HepG2 (cell line): ENCODE measurements around the gene PRKCE. TPM values are rescaled to one million over a fixed set of nuclear protein-coding genes. Genes with fewer than 3 reads are reported as not detected.

Experiments
- ATAC-seq: fragments of 200-7000 bp; cut with Tn5 transposase; 3 replicates; pipeline ENCODE4 v1.9.1; 2020; ENCODE audit warnings: mild to moderate bottlenecking, moderate library complexity
- BruUV-seq: library from RNA; stranded (reverse); fragments of 400-500 nt; replicated peaks from 2 replicates; lab custom pipeline; 2021; lab: Mats Ljungman, UMichigan
- CTCF ChIA-PET: fragments of 300-600 bp; formaldehyde crosslinking; extraction: SDS; loops from one replicate; lab custom pipeline; 2021; ENCODE audit warnings: low total read pairs, inconsistent platforms, low intra/inter-chr PET ratio; lab: Yijun Ruan, JAX
- POLR2A ChIA-PET: fragments of 350-600 bp; sonication (Branson Sonifier 250); formaldehyde crosslinking; loops from one replicate; lab custom pipeline; 2020; ENCODE audit warnings: antibody characterized with exemption, inconsistent platforms; lab: Yijun Ruan, JAX
- DNase-seq: peaks from one replicate; pipeline ENCODE4 v3.0.0-alpha.2; 2015; ENCODE audit warnings: low spot score
- FAIRE-seq: peaks from 3 replicates; lab custom pipeline; 2011; peaks lifted over from hg19 to GRCh38; lab: Jason Lieb, UNC
- H2AFZ ChIP-seq: one replicate; pipeline ENCODE4 v1.6.1; 2011; ENCODE audit warnings: low read length, inconsistent platforms
- H3K27ac ChIP-seq: fragments of 300-600 bp; 3 replicates; pipeline ENCODE4 v1.8.0; 2011; ENCODE audit warnings: mixed run types, mild to moderate bottlenecking, mixed read lengths, low read length, inconsistent platforms; ENCODE audit not compliant: insufficient read depth; ENCODE audit errors: extremely low read length
- H3K27me3 ChIP-seq, 2 experiments: fragments of 200-600 bp in 1 of 2; 2 replicates in 1 of 2; 3 replicates in 1 of 2; pipeline versions ENCODE4 v1.6.0 to v1.8.0; 2011; ENCODE audit warnings: low read length in 2 of 2, mild to moderate bottlenecking in 2 of 2, moderate library complexity in 2 of 2, inconsistent platforms in 1 of 2; ENCODE audit not compliant: insufficient read depth in 2 of 2, control insufficient read depth in 1 of 2
- H3K36me3 ChIP-seq, 2 experiments: fragments of 200-600 bp in 1 of 2; replicated peaks in 1 of 2; 2 replicates in 1 of 2; 3 replicates in 1 of 2; pipeline versions ENCODE4 v1.5.1 to v1.8.0; 2011; ENCODE audit warnings: low read length in 2 of 2, inconsistent platforms in 1 of 2; ENCODE audit not compliant: insufficient read depth in 2 of 2, control insufficient read depth in 1 of 2
- H3K4me1 ChIP-seq: 2 replicates; pipeline ENCODE4 v1.5.1; 2012; ENCODE audit warnings: low read length, inconsistent platforms; ENCODE audit not compliant: insufficient read depth
- H3K4me2 ChIP-seq: 2 replicates; pipeline ENCODE4 v1.6.0; 2011; ENCODE audit warnings: low read depth, low read length, inconsistent platforms
- H3K4me3 ChIP-seq, 3 experiments: fragments of 200-600 bp in 1 of 3; sonication (generic), shearing (Covaris generic) in 1 of 3; replicated peaks in 1 of 3; 2 replicates each; pipeline ENCODE4 v1.5.1; 2011 to 2016; ENCODE audit warnings: low read length in 3 of 3, inconsistent platforms in 2 of 3, low read depth in 2 of 3, mild to moderate bottlenecking in 2 of 3, control low read depth in 1 of 3, mixed read lengths in 1 of 3; ENCODE audit not compliant: insufficient read depth in 1 of 3
- H3K79me2 ChIP-seq: one replicate; pipeline ENCODE4 v1.6.1; 2011; ENCODE audit warnings: low read length, inconsistent platforms; ENCODE audit not compliant: insufficient read depth
- H3K9ac ChIP-seq: 2 replicates; pipeline ENCODE4 v1.6.0; 2011; ENCODE audit warnings: mild to moderate bottlenecking, low read depth, low read length, inconsistent platforms; ENCODE audit not compliant: insufficient read depth
- H3K9me3 ChIP-seq: 2 replicates; pipeline ENCODE4 v1.5.1; 2012; ENCODE audit warnings: mild to moderate bottlenecking, low read length
- H4K20me1 ChIP-seq: 2 replicates; pipeline ENCODE4 v1.6.0; 2011; ENCODE audit warnings: inconsistent platforms, mild to moderate bottlenecking, low read length, moderate library complexity; ENCODE audit not compliant: insufficient read depth
- CCAR2 ChIP-seq: fragments of 200-400 bp; formaldehyde crosslinking; optimal IDR thresholded peaks from 2 replicates; pipeline ENCODE3; 2018; ENCODE audit warnings: low read depth, mild to moderate bottlenecking, low read length, moderate library complexity
- FOXK1 ChIP-seq: sonication (generic); formaldehyde crosslinking; IDR thresholded peaks from 2 replicates; pipeline ENCODE4 v1.4.0; 2020; ENCODE audit warnings: low read depth, missing genetic modification reagents, borderline replicate concordance
- SMAD1 ChIP-seq: sonication (generic); formaldehyde crosslinking; IDR thresholded peaks from 2 replicates; pipeline ENCODE4 v1.4.0; 2020; ENCODE audit warnings: missing genetic modification reagents, low read depth, mild to moderate bottlenecking, borderline replicate concordance
- SP140L ChIP-seq: sonication (generic); formaldehyde crosslinking; IDR thresholded peaks from 2 replicates; pipeline ENCODE4 v1.4.0; 2020; ENCODE audit warnings: missing genetic modification reagents, borderline replicate concordance
- ZNF337 ChIP-seq: sonication (generic); formaldehyde crosslinking; IDR thresholded peaks from 2 replicates; pipeline ENCODE4 v1.5.1; 2020; ENCODE audit warnings: missing genetic modification reagents, low read depth, mild to moderate bottlenecking, borderline replicate concordance
- ZNF543 ChIP-seq: sonication (generic); formaldehyde crosslinking; IDR thresholded peaks from 2 replicates; pipeline ENCODE4 v1.4.0; 2020; ENCODE audit warnings: mild to moderate bottlenecking, missing genetic modification reagents
- ZNF569 ChIP-seq: sonication (generic); formaldehyde crosslinking; IDR thresholded peaks from 2 replicates; pipeline ENCODE4 v1.5.0; 2020; ENCODE audit warnings: mild to moderate bottlenecking, missing genetic modification reagents, moderate library complexity, borderline replicate concordance
- ZNF737 ChIP-seq: sonication (generic); formaldehyde crosslinking; IDR thresholded peaks from 2 replicates; pipeline ENCODE4 v1.5.0; 2020; ENCODE audit warnings: missing genetic modification reagents, mild to moderate bottlenecking, borderline replicate concordance
- ZNF883 ChIP-seq: sonication (generic); formaldehyde crosslinking; IDR thresholded peaks from 2 replicates; pipeline ENCODE4 v1.5.1; 2020; ENCODE audit warnings: mild to moderate bottlenecking, missing genetic modification reagents; ENCODE audit errors: not compliant biosample characterization
- WGBS: methylation state at CpG from one replicate; pipeline ENCODE4 v1.1.6; 2017; ENCODE audit warnings: low lambda C conversion rate; 5-methylcytosine and 5-hydroxymethylcytosine counted together
- in situ Hi-C: cut with HindIII; loops from 2 replicates; pipeline ENCODE4 v1.10.0; 2017; ENCODE audit warnings: low pct_unique_long_range_greater_than_20kb; ENCODE audit not compliant: extremely low pct_ligation_motif_present
- intact Hi-C: fragments of 100-400 bp; cut with micrococcal nuclease; formaldehyde crosslinking; loops from one replicate; pipeline ENCODE4 v1.10.0; 2022; ENCODE audit not compliant: unreplicated experiment
- polyA plus RNA-seq, 8 experiments: library from polyadenylated mRNA; depleted of rRNA in 3 of 8; stranded (reverse) in 7 of 8; unstranded in 1 of 8; fragments of >200 nt; fragmentation: Illumina TruSeq in 4 of 8; extraction: Trizol in 4 of 8; gene quantifications; 2 replicates each; pipeline versions ENCODE4 v1.2.1 to v1.2.3, GENCODE V29; 2011 to 2016; ENCODE audit warnings: low read depth in 4 of 8, missing spikeins in 1 of 8, mixed read lengths in 1 of 8; ENCODE audit not compliant: insufficient read depth in 1 of 8
- total RNA-seq, 5 experiments: library from RNA; depleted of rRNA; stranded (reverse); fragments of >200 nt; fragmentation: Illumina TruSeq; extraction: Trizol; gene quantifications; 2 replicates each; pipeline ENCODE4 v1.2.3, GENCODE V29; 2016; ENCODE audit warnings: low read depth in 1 of 5
- TF ChIP-seq, protein P1 (sequence below): IDR thresholded peaks from 2 replicates; pipeline ENCODE4 v1.6.1; 2016
- TF ChIP-seq, protein P2 (sequence below): sonication (generic); formaldehyde crosslinking; IDR thresholded peaks from 2 replicates; pipeline ENCODE4 v1.4.0; 2020; ENCODE audit warnings: missing genetic modification reagents, borderline replicate concordance
- TF ChIP-seq, protein P3 (sequence below): sonication (generic); formaldehyde crosslinking; IDR thresholded peaks from 2 replicates; pipeline ENCODE4 v1.4.0; 2020; ENCODE audit warnings: missing genetic modification reagents
- TF ChIP-seq, protein P4 (sequence below): sonication (generic); formaldehyde crosslinking; IDR thresholded peaks from 2 replicates; pipeline ENCODE4 v1.4.0; 2020; ENCODE audit warnings: missing genetic modification reagents

The PRKCE gene
- total and polyA plus RNA-seq, 2 of the 13 experiments (the other 11 are each of a cell fraction or from before 2014, with no cell fraction given), result 1.0 to 3.9 TPM

DNA sequence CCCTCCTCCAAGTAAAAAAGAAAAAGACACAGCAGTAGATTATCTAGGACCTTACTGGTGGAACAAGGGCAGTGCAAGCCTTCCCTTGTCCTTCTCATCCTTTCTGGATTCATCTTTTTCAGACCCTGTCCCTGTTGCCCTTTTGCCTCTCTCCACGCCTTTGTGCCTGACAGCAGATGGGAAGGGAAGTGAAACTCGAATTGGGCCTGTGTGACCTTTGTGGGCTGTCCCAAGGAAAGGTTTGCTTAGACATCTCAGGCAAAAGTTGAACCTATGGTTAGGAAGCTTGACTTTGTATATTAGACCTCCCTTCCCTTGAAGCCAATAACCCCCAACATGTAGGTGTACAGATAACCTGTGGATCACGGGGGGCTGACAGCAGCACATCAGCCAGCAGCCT lies 185.3 kb downstream of the PRKCE start (continued):
- TF ChIP-seq, protein P1, sequence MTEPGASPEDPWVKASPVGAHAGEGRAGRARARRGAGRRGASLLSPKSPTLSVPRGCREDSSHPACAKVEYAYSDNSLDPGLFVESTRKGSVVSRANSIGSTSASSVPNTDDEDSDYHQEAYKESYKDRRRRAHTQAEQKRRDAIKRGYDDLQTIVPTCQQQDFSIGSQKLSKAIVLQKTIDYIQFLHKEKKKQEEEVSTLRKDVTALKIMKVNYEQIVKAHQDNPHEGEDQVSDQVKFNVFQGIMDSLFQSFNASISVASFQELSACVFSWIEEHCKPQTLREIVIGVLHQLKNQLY (CRISPR knock-in tag), result no peak
- no peak for TF ChIP-seq ZNF569 (CRISPR knock-in tag)
- TF ChIP-seq ZNF883 (CRISPR knock-in tag), result no peak

DNA sequence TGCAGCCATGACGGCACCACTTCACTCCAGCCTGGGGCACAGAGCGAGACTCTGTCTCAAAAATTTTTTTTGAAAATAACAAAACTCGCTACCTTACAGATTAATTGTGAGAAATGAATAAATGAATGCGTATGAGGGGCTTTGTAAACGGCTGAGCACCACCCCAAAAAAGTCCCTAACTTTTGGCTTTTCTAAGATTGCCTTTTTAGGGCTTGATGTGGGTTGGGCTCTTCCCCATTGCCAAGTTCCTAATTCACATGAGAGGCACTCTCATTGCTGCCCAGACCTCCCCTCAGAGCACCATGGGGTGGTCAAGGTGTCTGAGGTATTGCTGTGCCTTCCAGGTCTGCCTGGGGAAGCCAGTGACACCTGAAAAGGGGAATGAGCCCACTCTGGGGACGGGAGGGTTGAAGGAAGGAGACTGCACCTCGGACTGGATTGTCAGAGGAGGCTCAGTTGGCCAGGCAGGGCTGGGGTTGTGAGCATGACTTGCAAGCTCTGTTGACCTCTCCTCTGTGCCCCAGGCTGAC lies 186.4 kb downstream of the PRKCE start:
- intact Hi-C loops, result no loop called here
- Histone ChIP-seq H3K27me3 (no peaks in the 10 kb centered on the region; a peak in 2 of 5 replicates), H3K36me3 (no peaks in the 10 kb centered on the region), H4K20me1 (no peaks in the 10 kb centered on the region), H3K9me3 (no peaks in the 10 kb centered on the region), H3K4me1 (no peaks in the 10 kb centered on the region), H3K27ac (no peak overlapping the region), H3K4me2 (no peak overlapping the region), H3K4me3 (no peak overlapping the region), H3K79me2 (no peaks in the 10 kb centered on the region), H2AFZ (no peak overlapping the region), H3K9ac (no peak overlapping the region)
- 36% methylated on average over 7 of the region's 7 CpGs for WGBS
- CTCF ChIA-PET, result no interaction called here
- TF ChIP-seq FOXK1 (no peak), SMAD1 (CRISPR knock-in tag) (no peak), ZNF337 (CRISPR knock-in tag) (no peak), ZNF737 (no peak), ZNF543 (CRISPR knock-in tag) (no peak), CCAR2 (no peak), SP140L (CRISPR knock-in tag) (no peak)
- TF ChIP-seq, protein P2, sequence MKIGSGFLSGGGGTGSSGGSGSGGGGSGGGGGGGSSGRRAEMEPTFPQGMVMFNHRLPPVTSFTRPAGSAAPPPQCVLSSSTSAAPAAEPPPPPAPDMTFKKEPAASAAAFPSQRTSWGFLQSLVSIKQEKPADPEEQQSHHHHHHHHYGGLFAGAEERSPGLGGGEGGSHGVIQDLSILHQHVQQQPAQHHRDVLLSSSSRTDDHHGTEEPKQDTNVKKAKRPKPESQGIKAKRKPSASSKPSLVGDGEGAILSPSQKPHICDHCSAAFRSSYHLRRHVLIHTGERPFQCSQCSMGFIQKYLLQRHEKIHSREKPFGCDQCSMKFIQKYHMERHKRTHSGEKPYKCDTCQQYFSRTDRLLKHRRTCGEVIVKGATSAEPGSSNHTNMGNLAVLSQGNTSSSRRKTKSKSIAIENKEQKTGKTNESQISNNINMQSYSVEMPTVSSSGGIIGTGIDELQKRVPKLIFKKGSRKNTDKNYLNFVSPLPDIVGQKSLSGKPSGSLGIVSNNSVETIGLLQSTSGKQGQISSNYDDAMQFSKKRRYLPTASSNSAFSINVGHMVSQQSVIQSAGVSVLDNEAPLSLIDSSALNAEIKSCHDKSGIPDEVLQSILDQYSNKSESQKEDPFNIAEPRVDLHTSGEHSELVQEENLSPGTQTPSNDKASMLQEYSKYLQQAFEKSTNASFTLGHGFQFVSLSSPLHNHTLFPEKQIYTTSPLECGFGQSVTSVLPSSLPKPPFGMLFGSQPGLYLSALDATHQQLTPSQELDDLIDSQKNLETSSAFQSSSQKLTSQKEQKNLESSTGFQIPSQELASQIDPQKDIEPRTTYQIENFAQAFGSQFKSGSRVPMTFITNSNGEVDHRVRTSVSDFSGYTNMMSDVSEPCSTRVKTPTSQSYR (CRISPR knock-in tag), result no peak
- TF ChIP-seq, protein P3, sequence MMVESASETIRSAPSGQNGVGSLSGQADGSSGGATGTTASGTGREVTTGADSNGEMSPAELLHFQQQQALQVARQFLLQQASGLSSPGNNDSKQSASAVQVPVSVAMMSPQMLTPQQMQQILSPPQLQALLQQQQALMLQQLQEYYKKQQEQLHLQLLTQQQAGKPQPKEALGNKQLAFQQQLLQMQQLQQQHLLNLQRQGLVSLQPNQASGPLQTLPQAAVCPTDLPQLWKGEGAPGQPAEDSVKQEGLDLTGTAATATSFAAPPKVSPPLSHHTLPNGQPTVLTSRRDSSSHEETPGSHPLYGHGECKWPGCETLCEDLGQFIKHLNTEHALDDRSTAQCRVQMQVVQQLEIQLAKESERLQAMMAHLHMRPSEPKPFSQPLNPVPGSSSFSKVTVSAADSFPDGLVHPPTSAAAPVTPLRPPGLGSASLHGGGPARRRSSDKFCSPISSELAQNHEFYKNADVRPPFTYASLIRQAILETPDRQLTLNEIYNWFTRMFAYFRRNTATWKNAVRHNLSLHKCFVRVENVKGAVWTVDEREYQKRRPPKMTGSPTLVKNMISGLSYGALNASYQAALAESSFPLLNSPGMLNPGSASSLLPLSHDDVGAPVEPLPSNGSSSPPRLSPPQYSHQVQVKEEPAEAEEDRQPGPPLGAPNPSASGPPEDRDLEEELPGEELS (CRISPR knock-in tag), result no peak
- TF ChIP-seq, protein P4, sequence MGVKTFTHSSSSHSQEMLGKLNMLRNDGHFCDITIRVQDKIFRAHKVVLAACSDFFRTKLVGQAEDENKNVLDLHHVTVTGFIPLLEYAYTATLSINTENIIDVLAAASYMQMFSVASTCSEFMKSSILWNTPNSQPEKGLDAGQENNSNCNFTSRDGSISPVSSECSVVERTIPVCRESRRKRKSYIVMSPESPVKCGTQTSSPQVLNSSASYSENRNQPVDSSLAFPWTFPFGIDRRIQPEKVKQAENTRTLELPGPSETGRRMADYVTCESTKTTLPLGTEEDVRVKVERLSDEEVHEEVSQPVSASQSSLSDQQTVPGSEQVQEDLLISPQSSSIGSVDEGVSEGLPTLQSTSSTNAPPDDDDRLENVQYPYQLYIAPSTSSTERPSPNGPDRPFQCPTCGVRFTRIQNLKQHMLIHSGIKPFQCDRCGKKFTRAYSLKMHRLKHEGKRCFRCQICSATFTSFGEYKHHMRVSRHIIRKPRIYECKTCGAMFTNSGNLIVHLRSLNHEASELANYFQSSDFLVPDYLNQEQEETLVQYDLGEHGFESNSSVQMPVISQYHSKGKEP (CRISPR knock-in tag), result no peak
- in situ Hi-C loops, result no loop called here
- BruUV-seq, result no TSS peak
- no peak for DNase-seq
- no peak for ATAC-seq
- POLR2A ChIA-PET, result no interaction called here
- FAIRE-seq, result no peak
